ENCODE measurements around the gene ANKH.
A peak's percentile ranks its signal among the peaks of the same experiment; 100 is the strongest.

The ANKH gene

GRCh38 chr5:14753947-14754346, 117.6 kb downstream of the ANKH start:
- DNase-seq: no peak

DNA sequence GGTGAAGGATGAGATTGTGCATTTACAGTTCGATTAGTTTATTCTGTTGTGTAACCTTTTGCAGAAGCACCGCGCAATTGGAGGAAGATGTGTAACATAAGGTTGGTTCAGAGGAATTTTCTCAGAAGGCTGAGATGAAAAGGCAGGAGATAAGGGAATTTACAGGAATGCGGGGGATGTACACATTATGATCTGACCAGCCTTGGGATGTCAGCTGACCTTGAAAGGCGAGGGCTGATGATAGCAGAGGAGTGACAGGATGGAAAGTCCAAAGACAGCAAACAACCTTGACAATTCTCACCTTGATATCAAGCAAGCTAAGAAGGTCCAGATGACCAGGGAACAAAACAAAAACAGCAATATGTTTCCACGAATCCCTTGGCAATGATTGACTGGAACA, 118.3 kb downstream of the ANKH start:
- DNase-seq: no peak

DNA sequence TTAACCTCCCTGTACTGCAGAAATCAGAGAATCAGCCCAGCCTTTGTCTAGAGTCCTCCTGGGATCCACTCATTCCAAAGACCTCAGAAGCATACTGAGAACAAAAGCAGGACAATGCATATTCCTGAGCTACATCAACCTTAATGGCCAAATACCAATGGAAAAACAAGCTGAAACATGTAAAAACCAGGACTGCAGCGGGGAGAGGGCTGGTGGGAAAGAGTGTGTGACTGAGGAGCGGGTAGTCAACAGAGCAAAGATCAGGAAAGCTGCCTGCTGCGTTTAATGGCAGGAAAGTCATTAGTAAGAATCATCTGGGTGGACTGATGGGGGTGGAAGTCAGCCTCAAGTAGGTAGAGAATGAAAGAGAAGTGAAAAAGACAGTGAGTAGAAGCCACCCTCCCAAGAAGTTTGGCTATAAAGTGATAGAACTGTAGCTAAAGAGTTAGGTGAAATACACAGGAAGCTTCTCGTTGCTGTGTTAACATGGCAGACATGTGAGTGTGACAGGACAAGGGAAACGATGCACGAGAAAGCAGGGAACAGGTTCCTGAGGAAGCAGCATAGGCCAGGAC, 119.0 kb downstream of the ANKH start:
- no peak for DNase-seq

GRCh38 chr5:14750712-14751111, 120.9 kb downstream of the ANKH start:
- DNase-seq: no peak

GRCh38 chr5:14749579-14750101, 121.9 kb downstream of the ANKH start:
- DNase-seq: no peak

GRCh38 chr5:14748180-14748900, 123.2 kb downstream of the ANKH start:
- no peak for DNase-seq

DNA sequence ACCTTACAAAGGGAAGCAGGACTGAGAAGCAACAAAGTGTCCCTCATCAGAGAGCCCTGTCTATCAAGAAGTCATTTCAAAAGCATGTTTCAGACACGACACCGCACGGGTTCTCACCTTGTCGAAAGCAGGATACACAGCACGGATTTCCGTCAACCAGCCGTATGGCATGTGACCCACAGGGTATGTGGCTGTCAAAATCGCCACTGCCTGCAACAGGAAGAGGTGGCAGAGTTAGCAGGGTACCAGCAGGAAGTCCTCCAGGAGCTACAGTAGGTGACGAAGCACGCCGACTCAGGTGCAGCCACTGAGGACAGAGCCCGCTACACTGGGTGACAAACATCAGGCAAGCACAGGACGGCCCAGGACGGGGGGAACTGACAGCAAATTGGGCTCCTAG, 125.8 kb downstream of the ANKH start:
- DNase-seq: no peak

GRCh38 chr5:14745188-14745563, 126.4 kb downstream of the ANKH start:
- no peak for DNase-seq

DNA sequence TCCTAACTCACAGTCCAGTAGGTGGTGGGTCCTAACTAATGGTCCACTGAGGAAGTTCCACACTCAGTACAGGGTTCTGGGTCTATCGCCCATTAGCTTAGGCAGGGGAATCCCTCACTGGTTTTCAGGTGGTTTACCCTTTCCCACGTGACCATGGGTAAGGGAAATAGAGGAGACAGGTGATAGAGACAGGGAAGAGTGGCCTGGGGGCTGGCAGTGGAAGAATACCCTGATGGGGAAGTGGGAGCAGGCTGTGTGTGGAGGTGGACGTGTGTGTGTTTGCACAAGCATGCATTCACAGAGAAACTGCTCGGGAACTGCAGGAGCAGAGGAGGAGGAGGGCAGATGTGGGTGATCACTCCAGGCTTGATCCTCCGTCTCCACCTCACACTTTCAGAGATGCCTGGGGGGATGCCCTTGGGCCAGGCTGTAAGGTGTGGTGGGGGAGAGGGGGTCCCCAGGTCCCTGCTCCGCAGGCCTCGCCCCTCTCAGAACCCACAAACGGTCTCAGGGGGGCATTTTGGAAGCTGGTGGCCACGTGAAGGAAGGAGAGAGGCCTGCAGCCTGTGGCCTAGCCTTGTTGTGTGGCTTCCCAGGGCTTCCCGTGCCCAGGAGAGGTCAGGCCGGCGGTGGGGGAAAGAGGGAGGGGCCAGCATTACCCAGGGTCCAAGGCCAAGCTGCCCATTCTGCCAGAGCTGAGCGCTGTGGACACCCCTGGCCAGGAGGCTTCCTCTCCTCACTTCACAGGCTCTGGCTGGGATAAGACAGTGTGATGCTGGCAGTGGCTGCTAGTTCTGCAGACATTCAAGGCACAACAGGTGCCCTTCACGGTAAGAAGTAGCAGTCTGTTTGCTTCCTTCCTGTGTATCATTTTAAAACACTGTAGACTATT, 127.0 kb downstream of the ANKH start:
- no peak for DNase-seq

- peak; percentile 11 for DNase-seq
These were observed 127.8 kb downstream of the ANKH start for GRCh38 chr5:14743601-14744295.

DNA sequence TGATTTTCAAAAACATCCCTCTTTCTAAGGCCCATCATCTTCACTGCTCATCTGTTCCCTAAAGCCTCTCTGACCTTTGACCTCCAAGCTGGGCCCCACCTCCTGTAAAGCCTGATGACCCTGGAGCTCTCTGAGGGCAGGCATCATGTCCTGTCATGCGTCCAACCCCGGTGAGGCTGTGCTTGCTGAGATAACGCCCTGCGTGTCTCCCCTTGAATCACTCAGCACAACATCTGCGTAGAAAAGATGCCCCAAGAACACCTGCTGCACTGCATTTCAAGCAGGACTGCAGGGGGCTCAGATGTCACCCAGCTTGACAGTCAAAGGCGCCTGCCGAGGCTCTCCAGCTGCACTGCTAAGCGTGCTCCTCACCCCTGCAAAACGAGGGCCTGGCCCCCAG, 129.1 kb downstream of the ANKH start:
- DNase-seq: no peak

DNA sequence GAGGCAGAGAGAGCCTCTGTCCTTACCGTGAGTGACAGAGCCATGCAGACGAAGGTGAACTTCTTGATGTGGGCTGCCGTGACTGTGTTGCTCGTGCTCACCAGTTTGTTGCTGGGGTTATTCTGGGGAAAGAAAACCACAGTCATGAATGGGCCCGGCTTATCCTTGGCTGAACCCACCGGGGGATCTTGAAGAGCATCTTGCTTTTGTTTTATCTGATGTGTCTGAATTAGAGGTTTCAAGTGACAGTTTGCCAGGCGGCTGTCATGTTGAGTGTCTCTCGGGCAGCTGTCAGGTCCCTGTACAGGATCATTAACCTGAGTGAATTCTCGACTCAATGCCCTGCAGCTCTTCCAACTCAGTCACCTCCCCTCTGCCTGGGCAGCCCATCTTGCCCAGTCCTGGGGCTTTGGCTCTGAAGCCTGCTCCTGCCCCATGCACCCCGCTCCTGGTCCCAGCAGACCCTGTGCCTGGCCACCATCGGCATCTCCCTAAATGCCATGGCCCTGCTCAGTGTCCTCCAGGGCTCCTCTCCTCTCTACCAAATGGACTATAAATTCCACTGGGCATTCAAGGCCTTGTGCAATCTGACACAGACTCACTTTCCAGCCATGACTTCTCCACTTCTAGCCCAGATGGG, 129.7 kb downstream of the ANKH start:
- no peak for DNase-seq

DNA sequence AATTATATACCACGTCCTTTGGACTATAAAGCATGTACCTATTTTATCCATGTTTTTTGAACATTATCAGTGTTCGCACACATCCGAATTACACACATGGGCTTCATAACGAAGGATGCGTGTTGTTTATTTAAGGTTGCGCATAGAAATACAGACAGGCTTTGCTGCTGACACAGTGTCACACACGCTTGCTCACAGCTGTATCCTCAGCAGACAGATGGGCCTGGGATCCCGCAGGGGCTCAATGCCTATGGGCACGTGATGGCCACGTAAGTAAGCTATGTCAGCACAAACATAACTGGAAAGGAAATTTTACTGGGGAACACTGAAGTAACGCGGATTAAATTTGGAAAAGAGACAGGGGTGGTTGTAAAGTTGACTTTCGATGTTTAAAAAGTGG, 130.4 kb downstream of the ANKH start:
- DNase-seq: no peak

DNA sequence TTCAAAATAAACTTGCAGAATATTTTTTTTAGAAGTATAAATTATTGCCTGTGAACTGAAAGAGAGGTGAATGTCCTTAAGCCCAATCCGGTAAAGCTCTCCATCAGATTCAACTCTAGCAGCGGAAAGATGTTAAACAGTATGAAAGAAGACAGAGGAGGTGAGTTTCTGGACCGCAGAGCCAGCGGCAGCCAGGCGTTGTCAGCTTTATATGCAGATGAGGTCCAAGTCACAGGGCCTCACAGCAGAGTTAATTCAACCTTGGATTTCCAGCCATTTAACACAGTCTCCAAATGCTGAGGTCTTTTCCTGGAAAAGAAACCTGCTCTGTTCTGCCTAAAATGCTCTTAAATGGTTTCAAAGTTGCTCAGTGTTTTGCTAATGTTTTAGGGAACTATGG, 131.6 kb downstream of the ANKH start:
- no peak for DNase-seq

DNA sequence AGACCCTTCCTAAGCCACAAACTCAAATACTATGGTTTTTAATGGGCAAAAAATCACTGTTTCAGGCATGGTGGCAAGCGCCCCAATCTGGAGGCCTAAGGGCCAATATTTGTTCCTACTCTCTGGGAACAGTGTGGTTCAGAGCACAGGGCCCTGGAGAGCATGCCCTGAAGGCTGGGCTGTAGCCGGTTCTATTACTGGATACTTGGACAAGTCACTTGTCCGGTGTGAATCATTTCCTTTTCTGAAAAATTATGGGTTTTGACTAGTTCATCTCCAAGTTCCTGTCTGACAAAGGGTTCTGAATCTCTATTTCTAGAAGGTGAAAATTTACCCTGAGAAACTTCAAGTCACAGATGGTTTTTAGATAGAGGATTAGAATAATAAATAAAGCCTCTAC, 132.0 kb downstream of the ANKH start:
- no peak for DNase-seq

DNA sequence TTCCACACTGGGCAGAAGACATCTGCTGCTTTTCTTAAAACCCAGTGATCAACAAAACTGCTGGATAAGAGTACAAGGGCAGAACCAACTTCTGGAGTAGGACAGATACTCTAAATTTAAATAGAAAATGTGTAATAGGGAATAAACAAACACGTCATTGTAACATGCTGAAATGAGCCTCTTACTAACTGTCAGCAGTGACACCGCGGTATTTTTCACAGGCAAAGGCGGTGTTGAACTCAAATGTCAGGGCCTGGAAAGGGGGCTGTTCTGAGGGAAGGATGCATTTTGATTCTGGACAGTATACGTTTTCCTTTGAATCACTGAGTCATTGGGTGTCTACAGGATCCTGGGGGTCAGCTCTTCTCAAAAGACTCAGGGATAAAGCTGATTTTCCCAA, 133.5 kb downstream of the ANKH start:
- no peak for DNase-seq

GRCh38 chr5:14737291-14737690, 134.3 kb downstream of the ANKH start:
- DNase-seq: no peak

GRCh38 chr5:14735944-14736343, 135.6 kb downstream of the ANKH start:
- no peak for DNase-seq

- DNase-seq: no peak
These were observed 137.2 kb downstream of the ANKH start for GRCh38 chr5:14734396-14734795.

- no peak for DNase-seq
These were observed 137.9 kb downstream of the ANKH start for GRCh38 chr5:14733661-14734060.

DNA sequence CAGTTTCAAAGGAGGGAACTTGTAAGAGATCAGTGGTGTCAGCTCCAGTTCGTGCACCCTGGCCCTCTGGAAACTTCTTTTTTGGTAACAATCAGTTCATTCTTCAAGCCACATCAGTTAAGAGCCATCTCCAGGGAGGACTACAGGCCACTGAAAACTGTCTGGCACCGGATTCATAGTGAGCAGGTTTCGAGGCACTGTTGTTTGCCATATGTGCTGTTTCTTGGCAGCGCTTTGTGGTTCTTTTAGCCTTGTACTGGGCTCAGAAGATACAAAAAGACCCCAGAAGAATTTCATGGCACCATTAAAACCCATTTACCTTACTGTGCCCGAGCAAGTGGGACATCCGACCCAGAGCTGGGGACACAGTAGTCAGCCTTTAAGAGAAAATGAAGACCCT, 138.6 kb downstream of the ANKH start:
- DNase-seq: no peak

DNA sequence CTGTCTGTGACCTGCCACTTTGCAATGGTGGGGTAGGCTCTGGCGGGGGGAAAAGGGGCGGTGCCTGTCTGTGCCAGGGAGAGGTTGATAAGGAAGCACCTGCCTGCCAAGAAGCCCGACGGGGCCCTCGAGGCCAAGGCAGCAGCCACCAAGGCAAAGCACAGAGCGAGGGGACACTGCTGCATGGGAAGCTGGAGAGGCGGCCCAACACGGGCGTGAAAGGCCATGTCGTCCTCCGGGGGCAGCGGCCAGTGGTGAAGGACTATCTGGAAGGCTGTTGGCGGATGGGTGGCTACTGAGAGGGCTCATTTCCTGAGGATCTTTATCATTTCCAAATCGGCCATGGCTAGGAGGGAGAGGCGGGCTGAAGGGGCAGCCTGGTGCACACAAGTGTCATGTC, 140.7 kb downstream of the ANKH start:
- DNase-seq: no peak

- no peak for DNase-seq
These were observed 141.1 kb downstream of the ANKH start for GRCh38 chr5:14730466-14730865.

Data from amniotic stem cell (primary cell).